Mesenteric fat pad (tissue), 1 donor: ENCODE data around the gene GCSAM. TPM values are rescaled to one million over a fixed set of nuclear protein-coding genes. Genes with fewer than 3 reads are reported as not detected.

Experiments
- DNase-seq: peaks from one replicate; pipeline ENCODE4 v3.0.0-alpha.2; 2020; ENCODE audit warnings: low spot score
- long read RNA-seq: library from polyadenylated mRNA; unstranded; transcript quantifications from one replicate; pipeline ENCODE4 v2.0.0, GENCODE V29; 2020
- total RNA-seq: library from RNA; stranded (reverse); fragmentation: NEBNext Ultra II Directional; extraction: Animal tissue kit (Norgen Biotek cat#: 25700); gene quantifications from one replicate; pipeline ENCODE4 v1.2.1, GENCODE V29; 2021
- donor health status: DM: yes; HTN: yes; CAD: no.

The GCSAM gene
- not detected for total RNA-seq
- long read RNA-seq, result 0 reads

GRCh38 chr3:112132975-112133448 is at the start of gene GCSAM:
TSS of gene GCSAM (minus strand) at chr3:112133248. CDS start at chr3:112133120, 128 bp downstream.
- DNase-seq, result no peak

GRCh38 chr3:112175646-112176045 is 42.6 kb upstream of the GCSAM start:
- DNase-seq, result no peak

- DNase-seq, result no peak
These were observed 42.0 kb upstream of the GCSAM start for GRCh38 chr3:112175037-112175436.

- no peak for DNase-seq
These were observed 38.1 kb upstream of the GCSAM start for GRCh38 chr3:112171144-112171543.

- no peak for DNase-seq
These were observed 37.0 kb upstream of the GCSAM start for GRCh38 chr3:112170046-112170445.

GRCh38 chr3:112167758-112168157 is 34.7 kb upstream of the GCSAM start:
- no peak for DNase-seq

- no peak for DNase-seq
These were observed 16.1 kb upstream of the GCSAM start for GRCh38 chr3:112149136-112149535.

GRCh38 chr3:112143689-112144088 is 10.6 kb upstream of the GCSAM start:
- no peak for DNase-seq

GRCh38 chr3:112143251-112143650 is 10.2 kb upstream of the GCSAM start:
- DNase-seq, result no peak

- DNase-seq, result no peak
These were observed 8.2 kb upstream of the GCSAM start for GRCh38 chr3:112141293-112141692.

- DNase-seq, result no peak
These were observed 7.5 kb upstream of the GCSAM start for GRCh38 chr3:112140584-112140983.

- no peak for DNase-seq
These were observed 5.3 kb upstream of the GCSAM start for GRCh38 chr3:112138219-112138969.

- DNase-seq, result no peak
These were observed 4.7 kb upstream of the GCSAM start for GRCh38 chr3:112137781-112138180.

GRCh38 chr3:112136959-112137693 is 4.1 kb upstream of the GCSAM start:
- DNase-seq, result no peak

GRCh38 chr3:112136046-112136445 is 3.0 kb upstream of the GCSAM start:
- no peak for DNase-seq

- no peak for DNase-seq
These were observed 1.5 kb upstream of the GCSAM start for GRCh38 chr3:112134335-112135124.

GRCh38 chr3:112133626-112134334 is 732 bp upstream of the GCSAM start:
- DNase-seq, result no peak

GRCh38 chr3:112132554-112132953 is 494 bp downstream of the GCSAM start:
- no peak for DNase-seq

GRCh38 chr3:112132088-112132487 is 960 bp downstream of the GCSAM start:
- no peak for DNase-seq

- DNase-seq, result no peak
These were observed 1.9 kb downstream of the GCSAM start for GRCh38 chr3:112131111-112131510.

GRCh38 chr3:112130638-112130993 is 2.4 kb downstream of the GCSAM start:
- DNase-seq, result no peak
